GM18519 (cell line): ENCODE measurements around the gene DSCAML1.

Experiments used
- ATAC-seq: cut with Tn5 transposase; IDR thresholded peaks from one replicate; pipeline ENCODE4 v1.9.1; 2021; ENCODE audit warnings: mild to moderate bottlenecking, moderate library complexity; ENCODE audit not compliant: unreplicated experiment, low FRiP score

DSCAML1 gene

GRCh38 chr11:117621226-117621625, 175.8 kb downstream of the DSCAML1 start:
- no peak for ATAC-seq

DNA sequence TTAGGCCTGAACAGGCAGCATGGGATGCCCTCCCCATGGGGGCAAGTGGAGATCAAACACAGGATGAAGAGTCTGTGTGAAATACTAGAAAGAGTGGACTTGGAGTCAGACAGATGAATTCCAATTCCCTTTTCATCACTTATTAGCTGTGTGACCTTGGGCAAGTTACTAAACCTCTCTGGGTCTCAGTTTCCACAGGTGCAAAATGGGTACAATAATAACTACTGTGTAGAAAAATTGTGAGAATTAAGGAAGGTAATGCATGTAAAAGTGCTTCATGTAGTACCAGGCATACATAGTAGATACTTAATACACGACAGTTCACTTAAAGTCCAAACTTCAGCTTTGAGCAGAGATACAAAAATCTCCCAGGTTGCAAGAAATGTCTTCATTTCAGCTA, 176.4 kb downstream of the DSCAML1 start:
- ATAC-seq, result no peak

GRCh38 chr11:117620086-117620485, 176.9 kb downstream of the DSCAML1 start:
- ATAC-seq, result no peak

GRCh38 chr11:117619661-117620060, 177.4 kb downstream of the DSCAML1 start:
- no peak for ATAC-seq

GRCh38 chr11:117618982-117619355, 178.0 kb downstream of the DSCAML1 start:
- ATAC-seq, result no peak

DNA sequence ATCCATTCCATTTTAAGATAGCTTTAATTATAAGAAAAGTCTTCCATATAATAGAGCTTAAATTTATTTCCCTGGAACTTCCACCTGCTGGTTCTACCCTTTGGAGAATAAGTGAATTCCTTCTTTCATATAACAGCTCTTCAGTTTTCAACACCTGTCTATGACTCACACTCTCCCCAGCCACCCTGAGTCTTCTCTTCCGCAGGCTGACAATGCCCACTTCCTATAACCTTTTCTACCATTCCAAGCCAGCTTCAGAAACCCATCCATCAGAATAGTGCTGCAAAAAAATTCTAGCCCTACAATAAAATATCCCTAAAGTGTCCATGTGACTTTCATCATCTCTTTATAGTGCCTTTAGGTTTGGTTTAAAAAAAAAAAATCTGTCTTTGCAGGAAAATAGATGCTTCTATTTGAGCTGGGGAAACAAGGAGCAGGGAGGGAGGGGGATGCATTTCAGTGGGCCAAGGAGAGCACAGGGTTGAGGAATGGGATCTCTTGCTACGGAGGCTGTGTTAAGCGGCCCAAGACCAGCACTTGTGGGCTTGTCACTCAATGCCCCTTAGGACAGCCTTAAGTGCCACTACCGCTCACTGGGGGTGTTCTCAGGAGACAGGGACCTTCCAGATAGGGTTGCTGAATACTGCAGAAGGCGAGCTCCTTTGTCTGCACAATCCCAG, 178.6 kb downstream of the DSCAML1 start:
- no peak for ATAC-seq

DNA sequence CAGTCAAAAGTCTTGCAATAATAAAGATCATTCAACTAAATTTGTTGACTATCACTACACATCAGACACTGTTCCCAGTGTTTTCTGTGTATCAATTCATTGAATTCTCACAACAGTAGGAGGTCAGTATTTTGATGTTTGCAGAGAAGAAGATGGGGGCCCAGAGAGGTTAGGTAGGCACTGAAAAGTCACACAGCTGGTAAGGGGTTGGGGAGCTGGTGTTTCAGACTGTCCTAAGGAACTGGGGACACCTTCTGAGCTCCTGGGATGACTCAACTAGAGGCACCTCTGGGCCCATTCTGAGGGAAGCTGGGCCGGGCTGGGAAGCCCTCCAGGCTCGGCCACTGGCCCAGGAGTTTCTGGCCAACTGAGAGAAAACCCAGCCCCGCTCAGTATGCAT, 180.0 kb downstream of the DSCAML1 start:
- no peak for ATAC-seq

- ATAC-seq, result no peak
Observed at GRCh38 chr11:117614728-117615127, 182.3 kb downstream of the DSCAML1 start.

- no peak for ATAC-seq
Observed at GRCh38 chr11:117613521-117613920, 183.5 kb downstream of the DSCAML1 start.

- ATAC-seq, result no peak
Observed at GRCh38 chr11:117612177-117612576, 184.8 kb downstream of the DSCAML1 start.

- no peak for ATAC-seq
Observed at GRCh38 chr11:117610901-117611300, 186.1 kb downstream of the DSCAML1 start.

DNA sequence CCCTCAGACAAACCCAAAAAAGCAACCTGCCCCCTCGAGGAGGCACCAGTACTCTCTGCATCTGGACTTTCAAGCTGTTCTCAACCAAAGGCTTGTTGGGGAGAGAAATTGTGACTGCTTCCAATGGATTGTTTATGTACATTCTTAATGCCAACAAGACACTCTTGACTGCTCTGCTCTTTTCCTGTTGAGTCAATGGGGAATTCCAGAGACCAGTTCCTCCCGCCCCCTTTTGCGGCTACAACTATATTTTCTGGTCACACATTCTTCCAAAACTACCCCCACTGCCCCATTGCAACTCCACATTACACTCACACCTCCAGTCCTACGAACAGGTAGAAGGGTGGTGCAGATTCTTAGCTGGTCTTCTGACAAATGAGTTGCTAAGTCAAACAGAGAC, 187.0 kb downstream of the DSCAML1 start:
- ATAC-seq, result no peak

- ATAC-seq, result no peak
Observed at GRCh38 chr11:117607449-117607848, 189.6 kb downstream of the DSCAML1 start.

- no peak for ATAC-seq
Observed at GRCh38 chr11:117606790-117607189, 190.2 kb downstream of the DSCAML1 start.

- no peak for ATAC-seq
Observed at GRCh38 chr11:117606211-117606610, 190.8 kb downstream of the DSCAML1 start.

DNA sequence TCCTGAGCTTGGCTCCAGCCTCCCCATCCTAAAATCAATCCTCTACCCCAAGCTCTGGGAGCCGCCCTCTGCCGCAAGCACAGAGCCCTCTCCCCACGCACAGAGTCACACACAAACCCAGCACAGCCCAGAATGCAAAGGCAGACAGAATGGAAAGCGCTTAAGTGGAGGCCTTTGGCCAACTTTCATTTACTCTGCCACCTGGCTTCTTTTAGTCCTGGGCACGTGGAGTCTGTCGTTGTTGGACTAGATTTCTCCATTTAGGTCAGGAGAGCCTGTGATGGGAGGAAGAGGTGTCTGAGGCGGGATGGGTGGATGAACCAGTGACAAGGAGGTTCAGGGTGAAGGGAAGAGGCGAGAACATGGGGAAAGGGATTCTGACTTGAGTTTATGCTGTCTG, 191.7 kb downstream of the DSCAML1 start:
- no peak for ATAC-seq

- ATAC-seq, result no peak
Observed at GRCh38 chr11:117604336-117604995, 192.6 kb downstream of the DSCAML1 start.

- ATAC-seq, result no peak
Observed at GRCh38 chr11:117603932-117604331, 193.1 kb downstream of the DSCAML1 start.

DNA sequence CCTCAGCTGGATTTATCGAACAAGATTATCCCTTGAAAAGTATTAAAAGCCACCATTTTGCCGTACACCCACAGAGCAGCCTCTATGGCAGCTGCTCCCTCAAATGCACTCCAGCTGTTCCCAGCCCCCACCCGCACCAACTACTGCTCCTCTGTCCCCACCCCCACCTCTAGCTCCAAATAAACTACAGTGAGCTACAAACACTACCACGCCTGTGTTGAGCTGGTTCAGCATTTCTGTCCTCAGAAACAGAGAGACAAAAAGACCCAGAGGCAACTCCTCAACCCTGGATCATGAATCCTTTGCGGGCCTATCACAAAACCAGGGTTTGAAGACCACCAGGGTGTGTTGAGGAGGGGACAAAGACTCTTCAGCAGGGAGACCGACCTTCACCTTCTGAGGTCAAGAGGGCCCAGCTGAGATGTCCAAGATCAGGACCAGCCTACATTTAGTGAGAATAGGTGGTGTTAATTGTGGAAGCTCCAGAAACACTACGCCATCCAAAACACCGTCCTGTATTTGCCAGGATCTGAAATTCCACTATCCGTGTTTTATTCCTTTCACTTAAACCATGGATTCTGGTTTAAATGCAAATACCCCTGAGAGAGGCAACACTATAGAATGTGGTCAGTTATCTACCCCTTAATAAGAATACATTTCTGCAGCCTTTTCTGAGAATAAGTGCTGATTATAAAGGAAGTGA, 195.9 kb downstream of the DSCAML1 start:
- no peak for ATAC-seq

GRCh38 chr11:117600234-117600783, 196.7 kb downstream of the DSCAML1 start:
- no peak for ATAC-seq

- no peak for ATAC-seq
Observed at GRCh38 chr11:117597071-117597470, 199.9 kb downstream of the DSCAML1 start.
